Tibial nerve (tissue), 3 donors: Measurements from ENCODE around the gene PROP1.
"Not testable (repeated sequence)": the region's sequence is repeated elsewhere in the genome, so short reads cannot be mapped to it uniquely, and the experiment has no call there.

ENCODE experiments used
- POLR2A ChIP-seq, 2 donors: fragments of 450-650 bp; IDR thresholded peaks; one replicate each; pipeline ENCODE4 v1.6.1; 2017; ENCODE audit warnings: antibody characterized with exemption in 2 of 2, mild to moderate bottlenecking in 2 of 2, moderate library complexity in 2 of 2
- TF ChIP-seq, protein P1 (sequence below), 5 experiments: fragments of 200-600 bp in 3 of 5; fragments of 450-650 bp in 2 of 5; sonication (generic) in 3 of 5; IDR thresholded peaks; one replicate each; pipeline ENCODE4 v1.5.1; 2016 to 2019; ENCODE audit warnings: antibody characterized with exemption in 5 of 5, mild to moderate bottlenecking in 3 of 5, moderate library complexity in 2 of 5

- TF ChIP-seq, protein P1, sequence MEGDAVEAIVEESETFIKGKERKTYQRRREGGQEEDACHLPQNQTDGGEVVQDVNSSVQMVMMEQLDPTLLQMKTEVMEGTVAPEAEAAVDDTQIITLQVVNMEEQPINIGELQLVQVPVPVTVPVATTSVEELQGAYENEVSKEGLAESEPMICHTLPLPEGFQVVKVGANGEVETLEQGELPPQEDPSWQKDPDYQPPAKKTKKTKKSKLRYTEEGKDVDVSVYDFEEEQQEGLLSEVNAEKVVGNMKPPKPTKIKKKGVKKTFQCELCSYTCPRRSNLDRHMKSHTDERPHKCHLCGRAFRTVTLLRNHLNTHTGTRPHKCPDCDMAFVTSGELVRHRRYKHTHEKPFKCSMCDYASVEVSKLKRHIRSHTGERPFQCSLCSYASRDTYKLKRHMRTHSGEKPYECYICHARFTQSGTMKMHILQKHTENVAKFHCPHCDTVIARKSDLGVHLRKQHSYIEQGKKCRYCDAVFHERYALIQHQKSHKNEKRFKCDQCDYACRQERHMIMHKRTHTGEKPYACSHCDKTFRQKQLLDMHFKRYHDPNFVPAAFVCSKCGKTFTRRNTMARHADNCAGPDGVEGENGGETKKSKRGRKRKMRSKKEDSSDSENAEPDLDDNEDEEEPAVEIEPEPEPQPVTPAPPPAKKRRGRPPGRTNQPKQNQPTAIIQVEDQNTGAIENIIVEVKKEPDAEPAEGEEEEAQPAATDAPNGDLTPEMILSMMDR (IDR thresholded peaks at IDR 0.05): not testable (repeated sequence)
- TF ChIP-seq POLR2A (IDR thresholded peaks at IDR 0.05): not testable (repeated sequence)
These were observed 15.9 kb upstream of the PROP1 start for GRCh38 chr5:178011816-178012554.
